GM03348 (cell line): ENCODE data around the gene ITFG2.
"Not testable (repeated sequence)": the region's sequence is repeated elsewhere in the genome, so short reads cannot be mapped to it uniquely, and the experiment has no call there.

Experiments
- DNase-seq: peaks from one replicate; pipeline ENCODE4 v3.0.0; 2012; ENCODE audit warnings: low spot score

Gene ITFG2

DNA sequence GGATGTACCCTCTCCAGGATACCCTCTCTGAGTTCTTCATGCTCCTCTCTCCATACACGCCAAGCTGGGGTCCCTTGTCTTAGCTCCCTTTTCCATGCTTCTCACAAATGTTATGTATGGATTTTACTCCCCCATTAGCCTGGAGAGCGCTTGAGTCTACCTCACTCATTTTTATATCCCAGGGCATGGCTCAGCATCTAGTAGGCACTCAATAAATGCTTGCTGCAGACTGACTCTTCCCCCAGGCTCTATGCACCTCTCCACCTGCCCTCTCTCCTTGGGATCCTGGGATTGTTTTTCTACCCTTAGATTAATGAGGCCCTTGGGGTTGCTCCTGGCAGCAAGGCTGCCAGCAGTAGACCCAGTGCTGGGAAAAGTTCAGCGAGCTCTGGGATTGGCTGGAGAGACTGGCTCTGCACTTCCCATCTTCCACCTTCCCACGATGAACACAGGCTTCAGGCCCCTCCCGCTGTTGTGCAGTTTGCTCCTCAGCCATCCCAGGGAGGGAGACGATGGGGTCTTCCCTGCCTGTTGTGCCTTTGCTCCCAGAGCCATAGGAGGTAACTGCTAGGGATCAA lies 20.2 kb downstream of the ITFG2 start:
- no peak for DNase-seq

DNA sequence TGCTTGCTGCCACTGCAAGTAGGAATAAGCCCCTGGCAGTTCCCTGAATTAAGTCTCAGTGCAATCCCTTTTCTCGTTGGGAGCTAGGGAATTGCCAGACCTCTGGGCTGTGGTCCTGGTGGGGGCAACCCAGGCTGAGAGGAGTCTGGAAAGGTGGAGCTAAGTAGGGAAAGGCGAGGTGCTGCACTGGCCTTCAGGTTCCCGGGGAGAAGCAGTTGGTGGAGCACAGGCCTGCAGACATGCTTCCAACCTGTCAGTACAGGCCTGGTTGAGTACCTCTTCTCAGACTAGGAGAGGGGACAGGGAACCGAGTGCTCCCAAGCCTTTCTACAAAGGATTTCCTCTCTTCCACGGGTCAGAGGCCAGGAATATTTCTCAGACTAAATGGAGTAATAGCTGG lies 20.9 kb downstream of the ITFG2 start:
- DNase-seq = no peak

DNA sequence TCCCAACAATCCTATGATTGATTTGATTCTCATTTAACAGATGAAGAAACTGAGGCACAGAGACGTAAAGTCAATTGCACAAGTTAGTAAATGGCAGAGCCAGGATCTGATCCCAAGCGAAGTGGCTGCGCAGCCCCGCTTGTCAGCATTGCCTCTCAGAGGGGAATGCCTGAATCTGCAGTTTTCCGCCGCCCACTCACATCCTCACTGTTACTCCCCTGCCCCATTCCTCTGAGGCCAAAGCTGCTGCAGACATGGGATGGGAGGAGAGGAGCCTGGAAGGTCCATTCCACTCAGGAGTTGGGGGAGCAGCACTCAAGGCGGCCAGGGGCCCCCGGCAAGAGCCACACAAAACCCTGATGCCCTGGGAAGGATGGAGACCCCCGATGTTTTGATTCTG lies 21.3 kb downstream of the ITFG2 start:
- DNase-seq = no peak

DNA sequence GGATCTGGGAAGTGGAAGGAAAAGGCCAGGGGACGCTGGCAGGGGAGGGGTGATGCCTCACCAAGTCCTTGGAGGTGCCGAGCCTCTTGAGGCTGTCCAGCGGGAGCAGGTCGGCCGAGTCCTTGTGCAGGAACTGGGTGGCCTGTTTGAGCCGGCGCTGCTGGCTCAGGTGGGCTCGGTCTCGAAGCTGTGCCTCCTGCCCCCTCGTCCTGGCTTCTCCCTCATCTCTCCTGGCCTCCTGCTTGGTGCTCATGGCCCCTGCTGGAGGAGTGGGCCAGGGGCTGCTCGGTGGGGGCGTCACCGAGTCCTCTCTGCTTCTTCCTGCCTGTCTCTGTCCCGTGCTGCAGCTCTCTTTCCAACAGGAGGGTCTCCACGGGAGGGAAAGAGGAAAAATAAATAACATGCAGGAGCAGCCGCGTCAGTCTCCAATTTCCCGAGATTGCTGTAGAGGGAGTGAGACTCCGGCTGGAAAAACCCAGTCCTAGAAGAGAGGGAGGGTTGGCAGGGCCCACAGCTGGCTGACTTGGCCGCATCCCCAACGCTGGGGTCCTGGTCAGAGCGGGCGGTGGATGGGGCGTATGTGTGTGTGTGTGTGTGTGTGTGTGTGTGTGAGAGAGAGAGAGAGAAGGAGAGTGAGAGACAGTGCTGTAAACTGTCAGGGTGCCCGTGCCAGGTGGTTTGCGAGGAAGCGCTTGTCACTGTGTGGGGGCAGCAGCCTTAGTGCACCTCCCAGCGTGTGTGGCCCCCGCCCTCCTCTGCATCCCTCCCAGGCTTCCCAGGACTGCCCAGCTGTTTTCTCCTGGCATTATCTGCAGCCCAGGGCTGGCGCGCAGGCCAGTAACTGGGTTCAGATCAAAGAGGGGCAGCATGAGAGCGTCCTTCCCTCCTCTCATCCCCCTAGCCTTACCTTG lies 22.4 kb downstream of the ITFG2 start, which contains the start of gene NRIP2:
Gene NRIP2, minus strand, starts transcription at position 455 of the 911 bp plus-strand sequence. Its CDS starts 52 bp downstream, at position 403.
- DNase-seq = peak; percentile 59

DNA sequence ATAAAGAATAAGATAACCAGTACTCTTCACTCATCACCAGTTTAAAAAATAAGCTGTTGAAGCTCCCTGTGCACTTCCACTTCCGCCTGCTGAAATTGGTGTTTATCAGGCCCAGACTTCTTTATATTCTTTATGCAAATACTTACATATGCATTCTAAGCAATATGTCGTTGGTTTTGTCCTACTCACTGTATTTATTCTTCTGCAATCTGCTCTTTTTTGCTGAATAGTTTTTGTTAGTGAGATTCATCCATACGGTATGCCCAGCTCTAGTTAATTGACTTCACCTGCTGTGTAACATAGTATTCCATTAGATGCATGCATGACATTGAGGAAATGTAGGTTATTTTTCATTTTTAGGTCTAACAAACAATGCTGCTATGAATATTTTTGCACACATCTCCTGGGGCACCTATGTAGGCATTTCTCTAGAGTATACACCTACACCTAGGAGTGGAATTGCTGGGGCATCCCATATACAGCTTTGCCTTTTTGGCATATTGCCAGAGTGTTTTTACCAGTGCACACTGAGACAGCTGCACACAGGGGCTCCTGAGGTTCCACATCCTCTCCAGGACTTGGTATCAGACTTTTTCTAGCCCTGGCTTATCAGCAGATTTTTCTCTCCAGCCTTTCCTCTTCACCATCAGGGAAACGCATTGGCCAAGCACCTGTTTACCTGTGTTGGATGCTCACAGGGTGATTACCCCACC lies 23.4 kb downstream of the ITFG2 start:
- no peak for DNase-seq

DNA sequence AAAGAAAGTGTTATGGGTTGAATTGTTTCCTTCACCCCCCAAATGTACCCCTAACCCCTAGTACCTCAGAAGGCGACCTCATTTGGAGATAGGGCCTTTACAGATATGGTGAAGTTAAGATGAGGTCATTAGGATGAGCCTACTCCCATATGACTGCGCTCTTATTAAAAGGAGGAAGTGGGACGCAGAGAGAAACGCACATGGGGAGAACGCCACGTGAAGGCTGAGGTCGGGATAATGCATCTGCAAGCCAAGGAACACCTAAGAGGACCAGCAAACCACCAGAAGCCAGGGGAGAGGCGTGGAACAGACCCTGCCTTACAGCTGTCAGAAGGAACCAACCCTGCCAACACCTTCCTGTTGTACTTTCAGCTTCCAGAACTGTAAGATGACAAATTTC lies 24.1 kb downstream of the ITFG2 start:
- no peak for DNase-seq

DNA sequence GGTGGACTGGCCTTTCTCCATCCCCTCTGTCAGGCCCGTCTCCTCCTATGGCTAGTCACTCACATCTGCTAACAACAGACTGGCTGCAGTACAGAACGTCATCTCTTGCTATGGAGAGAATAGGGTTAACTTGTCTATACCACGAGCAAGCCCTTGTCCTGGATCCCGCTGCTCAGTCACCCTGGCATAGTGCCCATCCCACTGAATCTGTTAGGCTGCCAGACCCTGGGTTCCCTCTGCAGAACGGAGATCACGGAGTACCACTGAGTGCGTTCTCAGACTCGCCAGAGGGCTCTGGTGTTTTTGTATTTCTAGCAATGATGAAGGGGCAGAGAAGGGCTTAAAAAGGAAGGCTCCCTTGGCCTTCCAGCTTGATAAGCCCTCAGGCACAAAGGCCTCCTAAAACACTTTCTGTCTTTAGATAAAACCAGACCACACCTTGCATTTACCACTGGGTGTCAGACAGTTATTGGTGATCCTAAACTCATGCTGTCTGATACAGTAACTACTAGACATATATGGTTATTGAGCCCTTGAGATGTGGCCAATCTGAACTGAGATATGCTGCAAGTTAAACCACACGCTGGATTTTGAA lies 28.7 kb downstream of the ITFG2 start:
- DNase-seq = no peak

DNA sequence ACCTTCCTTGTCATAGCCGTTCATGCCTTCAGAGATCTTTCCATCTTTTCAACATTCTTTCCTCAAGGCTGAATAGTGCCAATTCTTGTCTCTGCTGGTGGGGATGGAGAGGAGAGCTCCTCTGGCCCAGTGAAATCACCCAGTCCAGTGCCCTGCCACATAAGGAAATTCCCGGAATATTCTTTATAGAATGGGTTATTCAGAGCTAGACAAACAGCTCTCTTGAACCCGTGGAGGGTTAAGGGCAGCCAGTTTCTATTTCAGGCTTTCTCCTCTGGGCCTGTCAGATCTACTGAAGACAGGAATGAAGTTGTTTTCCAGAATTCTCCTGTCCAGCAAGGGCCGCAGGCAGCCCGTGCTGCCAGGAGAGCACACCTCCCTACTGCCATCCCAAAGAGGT lies 30.5 kb downstream of the ITFG2 start:
- DNase-seq = no peak

DNA sequence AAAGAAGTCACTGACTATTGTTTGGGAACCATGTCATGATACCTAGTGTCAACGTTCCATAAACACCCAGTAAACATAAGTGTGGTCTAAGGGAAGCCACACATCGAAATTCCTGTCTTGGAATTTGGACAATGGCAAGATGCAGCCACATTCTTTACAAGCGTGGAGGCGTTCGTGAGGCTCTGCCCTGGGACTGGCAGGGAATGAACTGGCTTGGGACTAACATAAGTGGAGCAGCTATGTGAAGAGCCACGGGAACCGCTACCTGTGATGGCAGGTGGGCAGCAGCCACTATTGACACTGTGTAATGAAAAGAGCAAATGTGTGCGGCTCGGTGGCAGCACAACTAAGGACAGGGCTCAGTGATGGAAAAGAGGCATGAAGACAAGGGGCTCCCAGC lies 32.3 kb downstream of the ITFG2 start:
- no peak for DNase-seq

DNA sequence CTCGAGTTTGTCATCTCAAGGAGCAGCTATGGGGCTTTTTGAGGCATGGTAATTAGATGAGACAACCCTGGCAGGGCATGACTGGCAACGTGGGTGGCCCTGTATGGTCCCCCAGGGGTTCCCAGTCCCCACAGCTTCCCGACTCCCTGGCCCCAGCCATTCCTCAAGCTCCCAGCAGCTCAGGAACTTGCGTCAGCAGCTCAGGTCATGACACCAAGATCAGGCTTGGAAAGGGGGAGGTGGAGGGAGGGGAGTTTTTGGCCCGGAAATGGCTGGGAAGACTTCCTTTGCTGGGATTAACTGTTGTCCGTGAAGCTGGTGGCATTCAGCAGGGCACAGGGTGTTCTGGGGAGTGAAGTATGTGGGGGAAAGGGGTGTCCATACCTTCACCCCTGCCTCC lies 32.8 kb downstream of the ITFG2 start:
- no peak for DNase-seq

DNA sequence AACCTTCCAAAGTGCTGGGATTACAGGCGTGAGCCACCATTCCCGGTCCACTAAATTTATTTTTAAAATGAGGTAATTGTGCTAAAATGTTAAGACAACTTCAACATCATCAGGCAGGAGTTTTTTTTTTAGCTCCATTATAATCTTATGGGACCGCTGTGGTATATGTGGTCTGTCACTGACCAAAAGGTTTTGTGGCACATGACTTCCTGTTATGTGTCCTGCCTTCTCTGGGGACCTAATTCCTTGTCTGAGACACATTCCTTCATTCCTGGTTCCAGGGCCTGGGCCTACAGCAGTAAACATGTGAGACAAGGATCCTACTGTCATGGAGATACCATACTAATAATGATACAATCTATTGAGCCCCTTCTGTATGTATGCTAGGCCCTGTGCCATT lies 39.5 kb downstream of the ITFG2 start:
- DNase-seq = no peak

DNA sequence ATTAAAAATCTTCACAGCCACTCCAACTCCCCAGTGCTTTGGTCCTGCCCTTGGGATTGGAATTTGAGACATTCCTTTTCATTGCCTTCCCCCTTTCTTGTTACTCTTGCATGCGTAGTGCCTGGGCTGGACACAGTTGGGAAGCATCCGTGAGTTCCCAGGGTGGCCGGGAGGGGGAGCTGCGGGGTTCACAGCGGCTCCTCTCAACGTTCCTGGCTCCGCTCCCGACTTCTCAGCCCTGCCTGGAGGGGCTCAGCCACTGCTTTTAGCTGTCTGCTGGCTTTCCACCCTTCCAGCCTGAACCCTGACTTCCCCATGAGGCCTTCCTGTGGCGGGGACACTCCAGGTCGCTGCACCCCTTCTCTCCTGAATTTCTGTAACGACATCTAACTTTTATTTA lies 41.2 kb downstream of the ITFG2 start:
- DNase-seq = peak; percentile 95

DNA sequence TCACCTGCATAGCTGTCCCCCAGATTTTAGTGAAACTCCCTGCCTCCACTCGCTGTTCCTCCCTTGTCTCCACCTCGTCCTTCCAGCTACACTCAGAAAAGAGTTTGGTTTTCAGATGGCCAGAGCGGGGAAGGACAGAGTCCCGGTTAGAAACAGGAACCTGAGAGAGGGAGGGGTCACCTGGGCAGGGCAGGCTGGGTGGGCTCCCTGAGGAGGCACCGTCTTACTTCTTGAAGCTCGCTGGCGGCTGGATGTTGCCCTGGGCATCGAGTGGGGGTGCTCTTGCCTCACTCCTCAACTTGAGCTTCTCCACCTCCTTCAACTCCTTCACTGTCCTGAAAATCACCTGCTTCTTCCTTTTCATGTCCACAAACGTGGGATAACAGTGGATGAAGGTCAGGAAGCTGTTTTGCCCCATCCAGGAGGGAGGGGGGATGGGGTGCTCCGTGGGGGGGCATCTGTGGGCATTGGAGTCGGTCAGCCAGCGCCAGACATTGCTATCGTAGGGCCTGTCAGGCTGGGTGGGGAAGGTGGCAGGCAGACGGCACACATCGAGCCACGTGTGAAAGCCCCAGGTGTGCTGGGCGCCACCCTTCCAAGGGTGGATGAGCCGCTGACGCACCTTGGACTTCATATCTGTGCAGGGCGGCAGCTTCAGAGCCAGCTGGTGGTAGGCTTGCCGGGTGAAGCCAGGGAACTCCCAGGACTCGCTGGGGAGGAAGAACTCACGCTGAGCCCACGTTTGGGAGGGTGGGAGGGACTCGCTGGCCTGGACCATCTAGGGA lies 42.4 kb downstream of the ITFG2 start:
- no peak for DNase-seq

DNA sequence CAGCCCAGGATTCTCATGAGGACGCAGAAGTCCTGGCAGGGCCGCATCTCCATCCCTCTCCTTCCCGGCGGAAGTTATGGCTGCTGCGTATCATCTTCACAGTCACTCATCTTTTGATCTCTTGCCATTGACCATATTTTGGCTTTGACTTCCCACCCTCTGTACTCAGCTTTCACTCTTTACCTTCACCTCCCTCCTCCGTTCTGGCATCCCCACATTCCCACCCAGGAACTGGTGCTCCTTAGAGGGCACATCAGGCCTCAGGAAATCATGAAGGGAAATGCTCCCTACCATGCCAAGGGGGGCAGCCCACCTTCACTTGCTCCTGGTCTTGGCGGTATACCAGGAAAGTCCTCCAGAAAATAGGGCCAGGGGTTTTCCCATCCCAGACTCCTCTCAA lies 43.1 kb downstream of the ITFG2 start:
- DNase-seq = no peak

DNA sequence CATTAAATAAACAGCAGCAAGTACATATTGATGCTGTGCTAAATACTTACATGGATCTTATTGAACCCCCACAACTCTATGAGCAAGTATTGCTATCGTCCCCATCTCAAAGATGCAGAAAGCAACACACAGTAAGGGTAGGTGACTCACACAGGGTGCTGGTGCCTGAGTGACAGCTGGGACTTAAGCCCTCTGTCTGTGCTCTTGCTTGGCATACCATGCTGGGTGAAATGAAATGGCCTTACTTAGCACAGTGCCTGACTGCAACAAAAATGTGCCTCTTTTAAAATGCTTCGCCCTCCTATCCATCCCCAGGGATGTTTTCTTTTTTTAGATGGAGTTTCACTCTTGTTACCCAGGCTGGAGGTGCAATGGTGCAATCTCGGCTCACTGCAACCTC lies 43.6 kb downstream of the ITFG2 start:
- no peak for DNase-seq

DNA sequence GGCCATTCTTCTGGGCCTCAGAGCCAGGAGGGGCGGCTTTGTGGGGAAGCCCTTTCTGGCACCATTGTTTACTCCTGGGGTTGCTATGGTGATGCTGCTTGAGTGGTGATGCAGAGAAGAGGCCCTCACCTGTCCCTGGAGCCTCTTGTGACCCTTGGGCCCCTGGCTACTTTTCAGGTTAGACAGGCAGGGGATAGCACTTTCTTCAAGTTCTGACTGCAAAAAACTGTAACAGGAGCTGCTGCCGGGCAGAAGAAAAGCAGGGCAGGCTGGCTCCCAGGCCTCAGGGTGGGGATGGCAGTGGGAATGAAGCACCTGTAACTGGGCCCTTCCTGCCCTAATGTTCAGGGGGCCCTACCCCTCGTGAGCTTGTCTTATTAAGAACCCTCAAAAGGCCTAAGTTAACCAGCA lies 44.6 kb downstream of the ITFG2 start, which contains the start of gene TEX52:
Gene TEX52, minus strand, starts transcription at position 19 of the 411 bp plus-strand sequence. Its CDS starts 13 bp downstream, at position 6.
- DNase-seq = no peak

DNA sequence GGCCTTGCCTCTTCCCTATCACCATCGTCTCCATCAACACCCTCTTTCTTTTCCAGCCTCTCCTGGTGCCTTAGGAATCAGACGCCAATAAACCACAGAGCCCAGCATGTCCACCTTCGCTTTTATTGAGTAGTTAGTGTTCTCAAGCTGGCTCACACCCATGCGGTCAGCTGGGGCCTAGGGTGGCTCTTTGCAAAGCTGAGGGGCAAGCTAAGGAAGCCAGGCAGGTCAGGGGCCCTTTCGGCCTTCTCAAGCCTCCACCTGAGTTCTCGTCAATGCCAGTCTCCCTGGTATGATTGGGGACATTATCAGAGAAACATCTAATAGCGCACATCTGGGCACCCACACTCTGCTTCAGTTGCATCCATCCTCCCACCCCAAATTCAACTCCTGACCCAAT lies 45.1 kb downstream of the ITFG2 start:
- DNase-seq = no peak

DNA sequence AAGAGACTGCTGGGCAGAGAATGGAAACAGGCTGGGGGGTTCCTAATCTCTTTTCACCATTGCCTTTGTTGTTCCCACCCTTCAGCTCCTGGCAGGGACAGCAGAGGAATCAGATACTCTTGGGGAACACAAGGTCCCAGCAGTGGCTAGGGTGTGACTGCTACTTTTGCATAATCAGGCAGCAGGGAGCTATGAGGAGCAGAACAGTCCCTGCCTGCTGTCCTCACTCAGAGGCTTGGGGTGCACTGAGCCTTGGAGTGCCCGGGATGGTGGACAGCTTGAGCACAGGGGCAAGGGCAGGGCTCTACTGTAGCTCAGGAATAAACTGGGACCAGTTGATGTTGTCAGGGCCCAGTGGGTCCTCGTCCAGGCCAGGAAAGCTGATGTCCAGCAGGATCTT lies 45.9 kb downstream of the ITFG2 start:
- DNase-seq = no peak

DNA sequence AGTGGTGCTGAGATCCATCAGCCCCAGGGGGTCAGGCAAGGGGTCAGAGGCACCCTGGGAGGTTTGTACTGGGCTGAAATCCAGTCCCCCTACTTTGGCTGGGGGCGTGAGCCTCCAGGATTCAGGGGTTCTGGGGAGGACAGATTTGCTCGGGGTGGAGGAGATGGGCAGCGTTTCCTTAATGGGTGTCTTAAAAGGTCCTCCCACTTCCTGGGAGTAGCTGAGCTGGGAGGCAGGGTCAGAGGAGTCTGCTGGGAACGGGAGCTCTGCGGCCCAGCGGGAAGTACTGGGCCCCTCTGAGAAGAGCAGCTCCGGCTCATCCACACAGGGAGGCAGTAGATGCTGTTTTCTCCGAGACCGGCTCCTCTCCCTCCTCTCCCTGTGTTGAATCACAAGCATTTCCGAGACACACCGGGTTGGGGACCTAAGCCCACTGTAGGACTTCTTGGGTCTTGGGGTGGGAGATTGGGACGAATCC lies 46.5 kb downstream of the ITFG2 start:
- DNase-seq = no peak

DNA sequence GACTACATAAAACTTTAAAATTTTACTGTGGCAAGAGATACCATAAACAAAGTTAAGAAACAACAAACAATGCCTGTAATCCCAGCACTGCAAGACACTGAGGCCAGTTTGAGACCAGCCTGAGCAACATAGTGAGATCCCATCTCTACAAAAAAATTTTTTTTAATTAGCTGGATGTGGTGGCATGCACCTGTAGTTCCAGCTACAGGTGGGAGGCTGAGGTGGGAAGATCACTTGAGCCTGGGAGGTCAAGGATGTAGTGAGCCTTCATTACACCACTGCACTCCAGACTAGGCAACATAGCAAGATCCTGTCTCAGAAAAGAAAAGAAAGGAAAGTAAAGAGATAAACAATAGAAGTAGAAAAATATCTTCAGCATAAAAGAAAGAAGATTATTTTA lies 47.7 kb downstream of the ITFG2 start:
- DNase-seq = no peak

DNA sequence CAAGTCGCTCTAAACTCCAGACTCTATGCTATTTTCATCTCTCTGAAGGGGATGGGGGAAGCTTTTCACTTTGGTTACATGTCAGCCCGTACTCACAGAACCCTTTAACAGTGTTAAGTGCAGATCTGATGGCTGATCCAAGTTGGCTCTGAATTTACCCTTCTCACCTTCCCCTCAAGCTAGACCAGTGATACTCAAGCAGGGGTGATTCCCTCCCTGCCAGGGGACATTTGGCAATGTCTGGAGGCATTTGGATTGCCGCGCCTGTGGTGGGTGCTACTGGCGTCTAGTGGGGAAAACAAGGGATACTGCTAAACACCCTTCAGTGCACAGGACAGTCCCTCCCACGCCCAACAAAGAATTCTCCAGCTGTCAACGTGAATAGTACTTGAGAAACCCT lies 50.4 kb downstream of the ITFG2 start:
- DNase-seq = no peak

DNA sequence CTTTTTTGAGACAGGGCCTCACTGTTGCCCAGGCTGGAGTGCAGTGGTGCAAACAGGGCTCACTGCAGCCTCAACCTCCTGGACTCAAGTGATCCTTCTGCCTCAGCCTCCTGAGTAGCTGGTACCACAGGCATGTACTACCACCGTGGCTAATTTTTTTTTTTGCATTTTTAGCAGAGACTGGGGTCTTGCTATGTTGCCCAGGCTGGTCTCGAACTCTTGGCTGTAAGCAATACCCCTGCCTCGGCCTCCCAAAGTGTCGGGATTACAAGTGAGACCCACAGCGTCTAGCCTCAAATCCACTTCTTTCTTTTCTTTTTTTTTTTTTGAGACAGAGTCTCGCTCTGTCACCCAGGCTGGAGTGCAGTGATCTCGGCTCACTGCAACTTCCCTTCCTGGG lies 50.9 kb downstream of the ITFG2 start:
- DNase-seq = not testable (repeated sequence)
